HG02610 (cell line): Measurements from ENCODE around the gene PPBP.

Source experiments
- ATAC-seq: cut with Tn5 transposase; IDR thresholded peaks from one replicate; pipeline ENCODE4 v1.9.1; 2021; ENCODE audit warnings: mild to moderate bottlenecking, moderate library complexity; ENCODE audit not compliant: unreplicated experiment

Gene PPBP, protein sequence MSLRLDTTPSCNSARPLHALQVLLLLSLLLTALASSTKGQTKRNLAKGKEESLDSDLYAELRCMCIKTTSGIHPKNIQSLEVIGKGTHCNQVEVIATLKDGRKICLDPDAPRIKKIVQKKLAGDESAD

DNA sequence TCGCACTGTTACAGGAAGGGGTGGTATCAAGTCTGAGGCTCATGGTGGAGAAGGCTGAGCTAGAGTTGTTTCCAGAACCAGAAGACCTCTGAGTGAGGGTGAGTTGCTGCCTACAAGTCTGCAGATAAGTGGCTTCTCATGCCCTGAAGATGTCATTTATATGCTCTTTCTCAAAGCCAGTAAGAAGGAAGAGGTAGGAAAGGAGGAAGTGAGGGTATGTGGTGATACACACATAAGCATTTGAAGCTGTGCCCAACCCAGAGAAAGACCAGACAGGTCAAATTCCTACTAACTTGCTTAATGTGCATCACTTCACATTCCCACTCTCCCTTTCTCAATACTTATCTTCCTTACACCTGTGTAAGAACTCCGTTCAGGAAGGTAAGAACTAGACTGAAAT is at the start of gene PPBP:
TSS of gene PPBP (minus strand) at position 130 of the 400 bp plus-strand sequence. CDS start at position 43, 87 bp downstream.
- ATAC-seq, result no peak

DNA sequence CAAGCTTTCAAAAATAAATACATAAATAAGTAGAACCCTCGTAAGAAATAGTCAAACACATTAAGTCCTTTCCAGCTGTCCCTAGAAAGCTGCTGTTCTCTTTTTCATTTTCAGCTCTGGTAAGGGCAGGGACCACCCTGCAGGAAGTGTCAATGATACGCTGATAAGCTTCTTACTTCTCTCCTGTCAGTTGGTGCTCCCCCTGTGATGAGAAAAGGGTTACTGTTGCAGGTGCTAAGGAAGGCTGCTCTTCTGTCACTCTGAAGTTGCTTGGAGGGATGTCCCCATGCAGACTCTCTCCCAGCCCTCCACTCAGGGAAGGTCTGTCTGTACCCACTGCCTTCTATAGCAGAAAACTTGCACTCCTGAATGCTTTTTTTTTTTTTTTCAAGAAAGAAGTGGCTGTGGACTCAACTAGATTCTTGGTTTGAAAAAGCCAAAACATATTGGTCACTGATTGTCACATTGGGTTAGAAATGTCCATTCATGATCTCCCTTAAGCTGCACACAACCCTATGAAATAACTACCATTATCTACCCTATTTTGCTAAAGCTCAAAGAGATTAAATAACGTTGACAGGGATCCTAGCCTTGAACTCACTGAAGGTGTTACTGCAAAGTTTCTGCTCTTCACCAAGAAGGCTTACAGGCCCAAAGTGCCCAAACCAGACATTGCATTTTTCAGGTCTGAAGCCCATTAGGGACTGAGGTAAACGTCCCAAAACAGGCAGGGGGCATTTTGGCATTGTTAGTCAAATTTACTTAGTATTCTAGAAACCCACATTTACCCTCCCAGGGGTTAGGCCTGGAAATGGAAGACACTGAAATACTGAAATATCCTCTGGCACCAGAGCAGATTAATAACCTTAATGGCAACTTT is 49.3 kb upstream of the PPBP start:
- no peak for ATAC-seq

DNA sequence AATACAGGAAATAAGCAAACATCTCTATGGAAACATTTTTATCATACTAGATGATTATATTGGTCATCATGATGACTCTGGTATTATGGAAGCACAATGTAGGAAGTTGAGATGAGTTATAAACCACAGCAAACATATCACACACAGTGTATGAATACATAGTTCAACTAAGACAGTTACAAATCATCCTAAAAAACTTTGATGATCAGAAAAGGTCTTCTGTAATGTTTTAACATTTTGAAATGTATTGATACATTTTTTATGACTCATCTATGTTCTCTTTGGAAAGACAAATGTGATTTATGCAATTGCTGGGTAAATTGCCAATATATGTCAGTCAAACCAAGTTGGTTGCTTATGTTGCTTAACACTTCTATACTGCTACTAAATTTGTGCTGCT is 45.7 kb upstream of the PPBP start:
- ATAC-seq, result no peak

DNA sequence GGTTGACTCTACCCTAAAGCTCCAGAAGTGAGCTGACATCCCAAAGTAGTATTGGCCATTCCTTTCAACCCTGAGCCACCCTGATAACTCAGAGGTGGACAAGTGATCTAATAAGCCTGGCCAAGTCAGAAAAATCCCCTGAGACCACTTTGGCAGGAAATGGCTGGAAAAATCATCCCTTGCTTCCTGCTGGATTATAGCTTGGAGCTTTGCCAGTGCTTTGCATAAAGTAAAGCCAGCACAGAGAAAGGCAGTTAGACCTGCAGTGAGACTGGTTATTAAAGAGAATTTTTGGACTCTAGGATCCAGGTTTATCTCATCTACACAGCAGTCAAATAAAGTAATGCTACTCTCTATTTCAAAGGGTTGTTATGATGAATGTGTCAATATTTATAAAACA is 44.1 kb upstream of the PPBP start:
- no peak for ATAC-seq

DNA sequence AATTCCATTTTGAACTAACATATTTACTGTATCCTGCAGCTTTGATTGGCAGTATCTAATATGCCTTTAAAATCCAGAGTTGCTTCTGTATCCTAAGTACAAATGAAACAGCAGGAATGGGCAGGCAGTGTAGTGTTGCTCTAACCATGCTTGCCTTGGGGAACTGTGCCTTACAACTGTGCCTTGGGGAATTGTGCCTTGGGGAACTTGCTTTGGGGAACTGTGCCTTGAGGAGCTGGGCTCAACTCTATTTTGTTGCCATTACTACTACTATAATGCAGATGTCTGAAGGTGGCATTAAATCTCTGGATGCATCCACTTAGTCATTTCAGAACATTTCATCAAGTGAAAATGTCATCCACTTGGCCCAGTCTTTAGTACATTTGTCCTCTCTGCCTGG is 43.6 kb upstream of the PPBP start:
- no peak for ATAC-seq

DNA sequence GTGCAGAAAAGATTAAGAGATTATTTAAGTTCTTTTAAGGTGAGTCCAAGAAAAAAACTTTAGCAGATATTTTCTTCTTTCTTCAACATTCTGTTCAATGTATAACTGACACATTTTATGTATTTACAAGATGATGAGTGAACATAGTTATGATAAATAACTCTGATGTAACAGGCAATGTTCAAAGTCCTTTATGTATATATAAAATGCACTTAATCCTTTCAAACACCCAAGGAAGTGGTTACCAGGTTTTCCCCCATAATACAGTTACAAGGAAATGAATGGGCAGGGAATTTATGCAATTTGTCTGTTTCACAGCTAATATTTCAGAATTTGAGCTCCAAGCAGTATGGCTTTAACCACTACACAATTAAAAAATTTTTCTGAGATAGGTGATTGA is 42.3 kb upstream of the PPBP start:
- ATAC-seq, result no peak

DNA sequence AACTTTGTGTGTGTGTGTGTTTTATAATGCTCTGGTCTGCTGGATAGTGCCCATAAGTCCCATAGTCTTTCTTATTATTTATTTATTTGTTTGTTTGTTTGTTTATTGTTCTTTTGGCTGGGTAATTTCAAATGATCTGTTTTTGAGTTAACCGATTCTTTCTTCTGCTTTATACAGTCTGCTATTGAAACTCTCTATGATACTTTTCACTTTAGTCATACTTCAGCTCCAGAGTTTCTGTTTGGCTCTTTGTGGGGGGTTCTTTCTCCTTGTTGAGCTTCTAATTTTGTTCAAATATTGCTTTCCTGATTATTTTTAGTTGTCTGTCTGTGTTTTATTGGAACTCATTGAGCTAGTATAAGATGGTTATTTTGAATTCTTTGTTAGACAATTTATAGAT is 40.5 kb upstream of the PPBP start:
- ATAC-seq, result no peak

DNA sequence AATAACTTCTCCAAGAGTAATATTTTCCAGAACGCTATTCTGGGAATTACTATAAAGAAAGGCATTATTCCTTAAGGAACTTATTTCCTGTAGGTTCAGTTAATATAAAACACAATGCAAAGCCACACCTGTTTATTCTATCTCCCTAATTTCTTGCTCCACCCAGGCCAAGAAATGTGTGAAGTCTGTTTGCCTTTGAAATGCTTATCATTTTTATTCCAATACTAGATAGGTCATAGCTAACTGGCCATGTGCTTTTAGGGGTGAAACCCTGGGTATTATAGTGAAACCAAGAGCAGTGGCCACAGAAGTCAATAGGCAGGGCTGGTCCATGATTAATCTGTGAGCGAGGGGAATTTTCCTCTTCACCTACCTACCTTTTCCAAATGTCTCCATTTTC is 35.7 kb upstream of the PPBP start:
- ATAC-seq, result no peak

DNA sequence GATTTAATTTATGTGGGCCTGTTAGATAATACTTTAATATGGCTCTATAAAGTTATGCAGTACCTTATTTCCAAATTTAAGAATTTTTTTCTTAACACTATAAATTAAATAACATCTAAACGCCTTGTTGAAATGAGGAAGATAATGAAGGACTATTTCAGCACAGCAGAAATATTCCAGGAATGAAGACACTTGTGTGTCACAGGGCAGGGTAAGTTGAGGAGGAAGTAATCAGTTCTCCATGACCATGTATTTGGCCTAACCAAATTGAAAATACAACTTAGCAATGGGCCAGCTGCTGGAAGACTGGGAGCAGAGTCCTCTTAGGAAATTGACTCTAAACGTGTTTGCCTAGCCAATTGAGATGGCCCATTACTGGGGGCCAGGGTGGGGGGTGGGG is 33.6 kb upstream of the PPBP start:
- no peak for ATAC-seq

DNA sequence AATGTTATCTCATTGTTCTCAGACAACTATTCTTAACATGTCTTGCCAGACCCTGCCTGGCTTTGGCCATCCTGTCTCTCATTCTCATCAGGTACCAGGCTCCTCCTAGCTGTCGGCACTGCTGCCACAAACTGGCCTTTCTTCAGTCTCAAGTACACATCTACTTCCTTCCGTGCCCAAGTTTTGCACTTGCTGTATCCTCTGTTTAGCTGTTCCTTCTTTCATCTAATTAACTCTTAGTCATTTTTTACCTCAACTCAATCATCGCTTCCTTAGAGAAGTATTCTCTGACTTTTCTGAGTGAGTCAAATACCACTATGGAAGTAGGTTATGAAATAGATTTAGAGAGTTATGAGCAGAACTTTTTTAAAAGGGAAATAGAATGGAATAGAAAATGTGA is 30.8 kb upstream of the PPBP start:
- no peak for ATAC-seq

DNA sequence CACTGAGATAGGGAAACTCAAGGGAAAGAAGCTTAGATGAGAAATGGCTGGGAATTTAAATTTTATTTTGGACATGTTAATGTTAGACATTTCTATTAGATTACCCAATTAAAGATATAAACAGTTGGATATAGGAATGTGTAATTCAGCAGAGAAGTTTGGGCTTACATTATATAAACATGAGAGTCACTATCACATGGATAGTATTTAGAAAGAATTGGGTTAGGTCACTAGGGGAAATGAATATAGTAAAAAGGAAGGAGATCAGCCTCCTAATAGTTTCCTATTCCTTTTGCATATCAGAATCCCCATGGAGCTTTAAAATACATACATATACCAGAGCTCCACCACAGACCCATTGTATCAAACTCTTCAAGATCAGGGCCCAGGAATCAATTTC is 30.1 kb upstream of the PPBP start:
- ATAC-seq, result no peak

DNA sequence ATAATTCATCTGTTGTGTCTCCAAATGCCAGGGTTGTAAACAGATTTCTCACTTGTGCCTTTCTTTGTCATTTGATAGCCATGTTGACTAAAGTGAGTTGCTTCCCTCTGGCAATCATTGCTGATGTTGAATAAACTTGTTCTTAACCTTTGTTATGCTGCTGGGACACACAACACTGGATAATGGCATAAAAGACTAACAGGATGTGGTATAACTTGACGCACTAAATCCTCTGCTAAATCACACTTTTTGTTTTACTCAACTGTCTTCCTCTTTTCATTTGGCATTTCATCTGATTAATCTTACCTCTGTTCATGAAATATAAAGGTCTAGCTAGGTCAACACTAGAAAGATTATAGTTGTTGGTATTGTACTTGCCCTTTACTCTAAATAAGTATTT is 28.1 kb upstream of the PPBP start:
- ATAC-seq, result no peak

DNA sequence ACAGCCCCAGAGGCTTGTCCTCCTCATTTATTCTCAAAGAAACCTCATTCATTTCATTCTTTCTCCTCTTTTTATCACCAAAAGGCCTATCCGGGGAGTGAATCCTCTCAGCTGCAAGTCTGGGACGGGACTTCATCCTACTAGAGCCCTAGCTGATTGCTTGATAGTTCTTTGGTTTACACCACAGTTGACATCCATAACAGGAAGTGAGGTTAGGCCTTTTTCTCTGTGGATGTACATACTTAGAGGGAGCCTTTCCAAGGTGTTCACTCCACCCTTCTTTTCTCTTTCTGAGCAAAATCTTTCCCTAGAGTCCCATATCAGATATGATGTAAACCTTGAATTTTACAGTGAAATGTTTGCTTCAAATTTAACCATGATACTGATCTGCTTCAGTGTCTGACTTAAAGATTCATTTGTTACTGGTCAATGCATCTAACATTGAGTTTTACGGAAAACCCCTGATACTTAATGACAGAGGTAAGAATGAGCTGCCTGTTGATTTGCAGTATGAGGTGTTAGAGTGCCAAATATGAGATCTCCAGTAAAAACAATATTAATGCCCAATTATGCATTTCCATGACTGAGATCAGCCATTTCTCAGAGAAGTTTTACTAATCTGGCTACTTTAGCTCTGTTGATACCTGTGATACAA is 27.3 kb upstream of the PPBP start:
- ATAC-seq, result no peak

DNA sequence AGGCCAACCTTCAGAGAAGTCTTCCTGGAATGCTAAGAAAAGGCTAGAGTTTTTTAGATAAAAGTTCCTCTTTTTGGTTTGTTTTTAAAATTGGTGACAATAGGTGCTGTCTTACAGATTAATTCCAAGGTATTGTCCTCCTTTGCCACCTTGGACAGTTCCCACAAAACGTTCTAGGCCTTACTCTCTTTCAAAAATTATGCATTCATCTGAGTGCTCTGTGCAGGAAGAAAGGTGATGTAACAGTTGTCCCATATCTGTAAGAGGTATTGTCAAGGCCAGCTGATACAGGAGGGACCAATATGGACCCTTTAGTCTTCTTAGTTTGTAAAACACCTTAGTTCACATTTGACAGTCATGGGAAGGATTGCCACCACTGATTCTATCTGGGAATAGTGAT is 26.3 kb upstream of the PPBP start:
- no peak for ATAC-seq

DNA sequence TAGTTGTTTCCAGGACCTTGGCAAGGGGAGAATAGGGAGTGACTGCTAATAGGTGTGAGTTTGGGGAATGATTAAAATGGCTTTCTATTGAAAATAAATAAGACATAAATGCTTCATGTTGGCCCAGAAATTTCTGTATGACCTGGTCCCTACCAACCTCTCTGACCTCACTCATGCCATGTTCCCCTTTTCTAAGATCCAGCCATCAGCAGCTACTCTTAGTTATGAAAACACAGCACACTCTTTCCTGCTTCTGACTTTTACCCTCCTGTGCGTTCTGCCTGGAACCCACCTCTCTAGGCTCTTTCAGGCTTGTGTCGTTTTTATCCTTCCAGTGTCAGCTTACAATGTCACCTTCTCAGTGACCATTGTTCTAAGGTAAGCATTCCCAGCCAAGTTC is 25.3 kb upstream of the PPBP start:
- ATAC-seq, result no peak

DNA sequence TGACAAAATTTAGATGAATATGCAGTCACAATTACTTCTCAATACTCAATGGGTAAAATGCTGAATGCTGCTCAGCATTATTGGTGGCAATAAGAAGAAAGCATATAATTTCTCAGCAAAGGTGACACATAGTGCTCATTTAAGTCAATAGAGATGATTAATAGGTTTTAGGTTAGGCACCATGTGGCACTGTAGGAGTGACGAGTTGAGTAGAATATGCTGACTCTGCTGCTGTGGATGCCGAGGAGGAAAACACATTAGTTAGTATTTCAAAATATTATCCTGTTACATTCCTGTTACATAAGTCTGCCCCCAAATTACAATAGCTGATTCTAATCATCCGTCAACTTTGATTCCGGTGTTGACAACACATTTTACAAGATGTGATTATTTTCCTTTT is 24.1 kb upstream of the PPBP start:
- no peak for ATAC-seq

DNA sequence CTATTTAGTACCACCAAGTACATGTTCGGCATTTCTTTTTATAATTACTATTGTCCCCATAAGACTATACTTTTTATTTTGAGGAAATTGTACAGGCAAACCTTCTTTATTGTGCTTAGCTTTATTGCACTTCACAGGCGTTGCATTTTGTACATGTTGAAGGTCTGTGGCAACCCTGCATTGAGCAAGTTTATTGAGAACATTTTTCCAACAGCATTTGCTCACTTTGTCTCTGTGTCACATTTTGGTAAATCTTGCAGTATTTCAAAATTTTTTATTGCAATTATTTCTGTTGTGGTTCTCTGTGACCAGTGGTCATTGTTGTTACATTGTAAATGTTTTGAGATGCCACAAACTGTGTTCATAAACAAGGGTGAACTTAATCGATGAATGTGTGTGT is 21.3 kb upstream of the PPBP start:
- no peak for ATAC-seq

DNA sequence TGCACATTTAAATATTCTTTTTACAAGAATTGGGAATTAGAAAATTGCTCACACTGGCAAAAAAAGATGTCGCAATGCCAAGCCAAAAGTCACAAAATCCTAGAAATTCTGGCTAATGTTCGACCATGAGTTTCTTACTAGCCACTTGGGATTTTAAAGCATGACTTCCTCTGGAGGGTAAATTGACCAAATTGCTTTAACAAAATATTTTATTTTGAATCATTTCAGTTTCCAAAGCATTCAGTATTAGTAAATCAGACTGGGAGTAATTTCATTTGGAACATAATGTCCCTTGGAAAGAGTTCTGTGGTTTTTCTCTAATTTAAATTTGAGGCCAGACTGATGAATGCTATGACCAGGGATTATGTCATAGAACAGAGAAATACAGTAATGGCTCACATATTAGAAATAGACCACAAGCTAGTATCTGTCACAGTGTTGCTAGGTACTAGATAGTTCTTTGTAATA is 18.1 kb upstream of the PPBP start:
- no peak for ATAC-seq

DNA sequence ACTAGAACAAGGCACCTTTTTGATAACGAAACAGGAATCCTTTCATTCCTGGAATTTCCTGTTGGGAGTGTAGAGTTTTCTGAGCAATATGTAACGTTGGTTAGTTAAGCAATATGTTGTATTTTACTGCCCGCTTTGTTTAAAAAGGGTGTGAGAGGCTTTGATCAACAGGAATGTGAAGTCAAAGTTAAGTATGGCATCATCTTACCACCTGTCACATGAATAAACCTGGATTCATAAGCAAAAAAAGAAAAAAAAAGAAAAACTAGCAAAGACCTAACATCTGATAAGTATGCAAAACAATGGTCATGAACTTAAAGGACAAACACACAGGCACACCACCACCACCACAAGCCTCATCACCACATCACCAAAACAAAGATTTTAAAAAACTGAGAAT is 17.5 kb upstream of the PPBP start:
- ATAC-seq, result no peak

DNA sequence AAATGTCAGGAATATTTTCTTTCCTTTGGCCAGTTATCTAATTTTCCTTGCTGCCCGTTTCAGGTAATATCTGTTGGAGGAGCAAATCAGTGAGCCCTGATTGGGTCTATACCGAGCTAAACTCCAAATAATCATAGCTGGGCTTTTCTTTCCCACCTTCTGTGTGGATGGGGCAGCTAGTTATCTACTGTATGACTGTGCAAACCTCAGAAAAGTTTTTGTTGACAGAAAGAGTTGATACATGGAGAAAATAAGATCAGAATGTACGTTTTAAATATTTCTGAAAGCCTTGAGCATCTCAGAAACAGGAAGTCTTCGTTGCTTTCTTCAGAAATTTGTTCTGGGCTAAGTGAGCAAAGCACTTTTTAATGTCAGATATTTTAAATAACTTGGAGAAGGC is 16.7 kb upstream of the PPBP start:
- ATAC-seq, result no peak

DNA sequence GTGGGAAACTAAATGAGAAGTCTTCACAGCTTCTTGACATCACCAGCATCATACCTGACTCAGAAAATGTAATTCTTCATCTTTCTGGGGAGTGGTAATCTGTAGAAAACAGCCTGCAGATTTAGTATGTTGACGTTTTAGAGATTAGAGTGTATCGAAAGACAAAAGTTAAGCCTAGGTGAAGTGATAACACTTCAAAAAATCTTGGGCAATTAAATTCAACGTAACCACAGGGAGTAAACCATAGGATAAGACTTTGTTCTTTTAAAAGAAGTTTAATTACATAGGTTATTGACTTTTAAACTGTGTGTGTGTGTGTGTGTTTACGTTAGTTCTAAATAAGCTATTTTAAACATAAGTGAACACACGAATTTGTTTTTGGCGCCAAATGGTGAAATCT is 12.3 kb upstream of the PPBP start:
- no peak for ATAC-seq
